Ovary (tissue), 9 donors: ENCODE data around the gene NKX1-2. TPM values are rescaled to one million over a fixed set of nuclear protein-coding genes. Genes with fewer than 3 reads are reported as not detected.
"Not testable (repeated sequence)": the region's sequence is repeated elsewhere in the genome, so short reads cannot be mapped to it uniquely, and the experiment has no call there.

Experiments used
- DNase-seq, 5 donors: peaks; one replicate each; pipeline ENCODE4 v3.0.0-alpha.2; 2019 to 2020
- H3K27ac ChIP-seq, 2 donors: fragments of 200-600 bp; one replicate each; pipeline versions ENCODE4 v1.5.1 to v1.8.0; 2019 to 2022
- H3K27me3 ChIP-seq: fragments of 200-600 bp; one replicate; pipeline ENCODE4 v1.8.0; 2022
- H3K36me3 ChIP-seq: fragments of 200-600 bp; sonication (generic); one replicate; pipeline ENCODE4 v1.5.1; 2019
- H3K4me1 ChIP-seq: one replicate; pipeline ENCODE4 v1.8.1; 2013; ENCODE audit warnings: mild to moderate bottlenecking, moderate library complexity; ENCODE audit not compliant: insufficient read depth
- H3K4me3 ChIP-seq: fragments of 200-600 bp; sonication (generic); one replicate; pipeline ENCODE4 v1.5.1; 2017
- H3K9me3 ChIP-seq, 2 donors: fragments of 200-600 bp in 1 of 2; sonication (generic) in 1 of 2; one replicate each; pipeline versions ENCODE4 v1.5.1 to v1.8.1; 2013 to 2019; ENCODE audit warnings: mild to moderate bottlenecking in 1 of 2, moderate library complexity in 1 of 2
- EP300 ChIP-seq: sonication (generic); formaldehyde crosslinking; IDR thresholded peaks from one replicate; pipeline ENCODE4 v1.6.1; 2017; ENCODE audit warnings: antibody characterized with exemption
- POLR2A ChIP-seq: fragments of 450-650 bp; IDR thresholded peaks from one replicate; pipeline ENCODE4 v1.6.1; 2017; ENCODE audit warnings: antibody characterized with exemption, mild to moderate bottlenecking, moderate library complexity
- WGBS, 3 donors: extraction: QIAGEN DNeasy Blood & Tissue Kit in 1 of 3; methylation state at CpG; one replicate each; pipeline versions ENCODE4 v1.1.5 to v1.1.7; 2013 to 2017; 5-methylcytosine and 5-hydroxymethylcytosine counted together
- intact Hi-C, 4 donors: fragments of 100-400 bp; cut with DNase I; formaldehyde crosslinking; loops; one replicate each; pipeline versions ENCODE4 v1.11.0 to v1.15.1; 2022 to 2023
- polyA plus RNA-seq, 2 donors: library from polyadenylated mRNA; stranded (reverse); fragments of 200-250 nt in 1 of 2; fragments of 350-450 nt in 1 of 2; fragmentation: Illumina TruSeq in 1 of 2; extraction: RNeasy Lipid Tissue Mini Kit (QIAGEN cat#74804) in 1 of 2; gene quantifications; one replicate each; pipeline ENCODE4 v1.2.3, GENCODE V29; 2013 to 2014
- total RNA-seq, 7 donors: library from RNA; depleted of rRNA in 2 of 7; stranded (reverse); fragments of >200 nt in 2 of 7; fragmentation: NEBNext Ultra II Directional in 3 of 7; extraction: Animal tissue kit (Norgen Biotek cat#: 25700) in 3 of 7; gene quantifications; one replicate each; pipeline versions ENCODE4 v1.1.0 to v1.2.4, GENCODE V29; 2016 to 2023
- TF ChIP-seq, protein P1 (sequence below), 3 donors: fragments of 450-650 bp in 2 of 3; fragments of 200-600 bp in 1 of 3; IDR thresholded peaks; one replicate each; pipeline versions ENCODE4 v1.5.1 to v1.8.0; 2016 to 2022; ENCODE audit warnings: antibody characterized with exemption in 3 of 3, mild to moderate bottlenecking in 1 of 3
- donor health status: DM: no; HTN: no; CAD: no; lungs with moderate emphysema.
- donor health status: DM: no; HTN: no; CAD: no.
- donor health status: Bipolar disorder and iron deficiency.
- donor health status: DM: yes; HTN: yes; CAD: no.
- donor health status: DM: no; HTN: no; CAD: no.
- donor health status: DM: yes; HTN: yes; CAD: no.

NKX1-2 gene
- total and polyA plus RNA-seq, 9 donors: 0.05 TPM; not detected in 8

DNA sequence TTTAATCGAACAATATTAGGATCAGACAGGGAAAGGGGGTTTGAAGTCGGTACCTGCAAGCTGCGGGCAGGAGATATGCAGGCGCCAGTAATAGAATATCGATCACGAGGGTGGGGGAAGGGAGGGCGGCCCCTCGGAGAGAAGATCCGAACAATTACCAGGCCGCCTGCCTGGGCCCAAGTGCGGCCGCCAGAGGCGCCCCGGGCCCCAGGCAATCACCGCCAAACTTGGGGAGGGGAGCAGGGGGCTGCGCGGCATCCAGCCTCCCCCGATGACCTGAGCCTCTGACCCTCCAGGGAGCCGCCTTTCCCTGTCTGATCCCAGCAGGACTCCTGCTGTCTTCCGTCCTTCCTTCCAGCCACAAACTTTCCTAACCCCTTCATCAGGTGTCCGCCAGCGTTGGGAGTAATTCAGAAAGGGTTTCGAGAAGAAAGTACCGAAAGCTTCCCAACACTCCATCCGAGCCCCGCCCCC is 1.1 kb downstream of the NKX1-2 start:
- H3K36me3 ChIP-seq: no peaks in the 10 kb centered on the region
- 2% methylated on average over 26 of the region's 26 CpGs for WGBS, 3 donors
- TF ChIP-seq, protein P1, sequence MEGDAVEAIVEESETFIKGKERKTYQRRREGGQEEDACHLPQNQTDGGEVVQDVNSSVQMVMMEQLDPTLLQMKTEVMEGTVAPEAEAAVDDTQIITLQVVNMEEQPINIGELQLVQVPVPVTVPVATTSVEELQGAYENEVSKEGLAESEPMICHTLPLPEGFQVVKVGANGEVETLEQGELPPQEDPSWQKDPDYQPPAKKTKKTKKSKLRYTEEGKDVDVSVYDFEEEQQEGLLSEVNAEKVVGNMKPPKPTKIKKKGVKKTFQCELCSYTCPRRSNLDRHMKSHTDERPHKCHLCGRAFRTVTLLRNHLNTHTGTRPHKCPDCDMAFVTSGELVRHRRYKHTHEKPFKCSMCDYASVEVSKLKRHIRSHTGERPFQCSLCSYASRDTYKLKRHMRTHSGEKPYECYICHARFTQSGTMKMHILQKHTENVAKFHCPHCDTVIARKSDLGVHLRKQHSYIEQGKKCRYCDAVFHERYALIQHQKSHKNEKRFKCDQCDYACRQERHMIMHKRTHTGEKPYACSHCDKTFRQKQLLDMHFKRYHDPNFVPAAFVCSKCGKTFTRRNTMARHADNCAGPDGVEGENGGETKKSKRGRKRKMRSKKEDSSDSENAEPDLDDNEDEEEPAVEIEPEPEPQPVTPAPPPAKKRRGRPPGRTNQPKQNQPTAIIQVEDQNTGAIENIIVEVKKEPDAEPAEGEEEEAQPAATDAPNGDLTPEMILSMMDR (IDR thresholded peaks at IDR 0.05): no peak
- TF ChIP-seq POLR2A (no peak), EP300 (no peak)
- intact Hi-C loops: no loop called here
- no peaks in the 10 kb centered on the region for H3K9me3 ChIP-seq
- peaks cover 9% of the 10 kb centered on the region for H3K27me3 ChIP-seq
- H3K27ac ChIP-seq: no peak overlapping the region
- DNase-seq: no peak
- H3K4me3 ChIP-seq: no peak overlapping the region
- H3K4me1 ChIP-seq: peaks cover 4% of the 10 kb centered on the region

DNA sequence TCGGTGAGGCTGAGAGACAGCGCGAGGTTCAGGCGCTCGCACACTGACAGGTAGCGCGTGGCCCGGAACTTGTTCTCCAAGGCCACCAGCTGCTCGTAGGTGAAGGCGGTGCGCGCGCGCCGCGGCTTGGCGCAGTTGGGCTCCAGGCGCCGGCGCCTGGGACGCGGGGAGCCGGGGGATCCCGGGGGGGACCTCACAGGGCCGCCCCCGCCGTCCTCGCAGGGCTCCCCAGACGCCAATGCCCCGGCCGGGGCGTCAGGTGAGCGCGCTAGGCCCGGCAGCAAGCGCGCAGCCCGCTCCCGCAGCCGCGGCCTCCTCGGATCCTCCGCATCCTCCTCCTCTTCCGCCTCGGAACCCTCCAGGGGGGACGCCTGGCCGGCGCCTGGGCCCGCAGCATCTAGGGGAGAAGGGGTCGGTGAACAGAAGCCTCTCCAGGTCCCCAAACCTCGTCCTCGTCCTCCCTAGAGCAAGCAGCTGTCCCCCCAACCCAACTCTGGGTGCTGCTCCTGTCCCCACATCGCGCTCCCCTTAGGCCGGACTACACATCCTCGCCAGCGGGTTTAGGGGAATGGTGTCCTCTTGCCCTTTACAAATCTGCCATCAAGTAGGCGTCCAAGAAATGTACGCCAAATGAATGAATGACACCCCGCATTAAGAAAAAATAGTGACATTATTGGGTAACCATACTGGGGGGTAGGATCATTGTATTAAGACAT is 1.9 kb downstream of the NKX1-2 start:
- intact Hi-C loops: no loop called here
- Histone ChIP-seq H3K4me3 (no peak overlapping the region), H3K4me1 (peaks cover 4% of the 10 kb centered on the region)

DNA sequence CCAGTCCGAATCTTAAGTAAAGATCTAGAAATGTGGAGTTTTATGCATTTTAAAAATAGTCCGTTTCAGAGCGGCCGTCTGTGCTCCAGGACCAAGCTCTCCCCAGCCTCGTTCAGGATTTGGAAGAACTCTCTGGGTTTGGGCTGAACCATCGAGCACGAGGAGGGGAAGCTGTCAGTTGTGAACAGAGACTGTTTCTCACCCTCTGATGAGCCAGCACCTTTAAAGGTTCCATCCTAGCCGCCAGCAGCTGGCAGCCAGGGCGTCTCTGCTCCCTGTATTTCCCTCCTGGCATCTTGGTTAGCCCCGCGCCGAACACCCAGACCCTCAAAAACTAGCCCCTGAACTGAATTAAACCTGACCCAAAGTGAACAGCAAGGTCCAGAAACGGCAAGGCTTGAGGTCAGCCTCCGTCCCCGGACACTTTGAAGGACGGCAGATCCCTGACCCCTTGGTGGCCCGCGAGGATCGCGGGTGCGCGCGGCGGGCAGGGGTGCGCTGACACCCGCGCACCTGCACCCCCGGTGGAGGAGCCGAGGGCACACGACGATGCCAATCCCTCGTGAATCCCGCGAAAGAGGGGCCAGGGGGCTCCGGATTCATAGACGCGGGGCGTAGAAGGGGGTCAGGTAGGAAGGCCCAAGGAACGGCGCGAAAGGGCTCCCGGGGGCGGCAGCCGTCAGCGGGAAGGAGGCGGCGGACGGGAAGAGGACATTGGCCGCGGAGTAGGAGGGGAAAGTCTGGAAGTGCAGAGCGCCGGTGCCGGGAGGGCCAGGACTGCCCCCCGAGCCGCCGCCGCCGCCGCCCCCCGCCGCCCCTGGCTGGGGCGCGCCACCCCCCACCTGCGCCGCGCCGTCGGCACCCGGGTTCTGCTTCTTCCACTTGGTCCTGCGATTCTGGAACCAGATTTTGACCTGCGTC is 2.7 kb downstream of the NKX1-2 start:
- DNase-seq: no peak
- no peaks in the 10 kb centered on the region for H3K9me3 ChIP-seq
- H3K27me3 ChIP-seq: peaks cover 9% of the 10 kb centered on the region
- H3K4me1 ChIP-seq: peaks cover 4% of the 10 kb centered on the region
- H3K27ac ChIP-seq: no peak overlapping the region
- WGBS, 3 donors: 8 to 14% (median 14%) methylated on average over 50 to 71 of the region's 71 CpGs
- intact Hi-C loops: no loop called here
- TF ChIP-seq POLR2A: no peak
- TF ChIP-seq, protein P1 (IDR thresholded peaks at IDR 0.05): no peak
- no peak for TF ChIP-seq EP300
- H3K4me3 ChIP-seq: no peak overlapping the region
- H3K36me3 ChIP-seq: no peaks in the 10 kb centered on the region

More for the DNA sequence above, 1.9 kb downstream of the NKX1-2 start:
- no peaks in the 10 kb centered on the region for H3K36me3 ChIP-seq
- no peak for DNase-seq
- peaks cover 9% of the 10 kb centered on the region for H3K27me3 ChIP-seq
- H3K9me3 ChIP-seq: no peaks in the 10 kb centered on the region
- H3K27ac ChIP-seq: no peak overlapping the region
- 2 to 5% (median 3%) methylated on average over 28 to 60 of the region's 60 CpGs for WGBS, 3 donors
- TF ChIP-seq EP300: no peak
- TF ChIP-seq, protein P1 (IDR thresholded peaks at IDR 0.05): no peak
- TF ChIP-seq POLR2A: no peak

DNA sequence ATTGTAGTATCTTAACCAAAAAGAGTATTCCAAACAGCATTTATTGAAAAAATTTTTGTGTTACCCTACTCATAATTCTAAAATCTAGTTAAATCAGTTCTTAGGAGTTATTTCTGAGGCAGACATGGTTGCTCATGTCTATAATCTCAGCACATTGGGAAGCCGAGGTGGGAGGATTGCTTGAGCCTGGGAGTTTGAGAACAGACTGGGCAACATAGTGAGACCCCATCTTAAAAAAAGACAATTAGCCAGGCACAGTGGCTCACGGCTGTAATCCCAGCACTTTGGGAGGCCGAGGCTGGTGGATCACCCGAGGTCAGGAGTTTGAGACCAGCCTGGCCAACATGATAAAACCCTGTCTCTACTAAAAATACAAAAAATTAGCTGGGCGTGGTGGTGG is 8.1 kb downstream of the NKX1-2 start:
- H3K27me3 ChIP-seq, H3K36me3 ChIP-seq, DNase-seq, H3K9me3 ChIP-seq, intact Hi-C loops, H3K27ac ChIP-seq, H3K4me3 ChIP-seq, H3K4me1 ChIP-seq: not testable (repeated sequence)
- WGBS, 3 donors: 79 to 93% (median 79%) methylated on average over 5 of the region's 5 CpGs
